ENCODE results near the gene MYL12A.

MYL12A gene

GRCh38 chr18:3284501-3284900 is 36.9 kb downstream of the MYL12A start:
- DNase-seq, result no peak

DNA sequence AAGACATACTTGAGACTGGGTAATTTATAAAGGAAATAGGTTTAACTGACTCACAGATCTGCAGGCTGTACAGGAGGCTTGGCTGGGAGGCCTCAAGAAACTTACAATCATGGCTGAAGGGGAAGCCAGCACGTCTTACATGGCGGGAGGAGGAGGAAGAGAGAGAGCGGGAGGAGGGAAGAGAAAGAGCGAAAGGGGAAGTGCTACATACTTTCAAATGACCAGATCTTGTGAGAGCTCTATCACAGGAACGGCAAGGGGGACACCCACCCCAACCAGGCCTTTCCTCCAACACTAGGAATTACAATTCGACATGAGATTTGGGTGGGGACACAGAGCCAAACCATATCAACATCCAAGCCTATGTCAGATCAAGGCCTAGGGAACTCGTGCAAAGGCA is 38.6 kb downstream of the MYL12A start:
- DNase-seq, result no peak

- DNase-seq, result no peak
Observed at GRCh38 chr18:3293196-3293951, 45.8 kb downstream of the MYL12A start.

DNA sequence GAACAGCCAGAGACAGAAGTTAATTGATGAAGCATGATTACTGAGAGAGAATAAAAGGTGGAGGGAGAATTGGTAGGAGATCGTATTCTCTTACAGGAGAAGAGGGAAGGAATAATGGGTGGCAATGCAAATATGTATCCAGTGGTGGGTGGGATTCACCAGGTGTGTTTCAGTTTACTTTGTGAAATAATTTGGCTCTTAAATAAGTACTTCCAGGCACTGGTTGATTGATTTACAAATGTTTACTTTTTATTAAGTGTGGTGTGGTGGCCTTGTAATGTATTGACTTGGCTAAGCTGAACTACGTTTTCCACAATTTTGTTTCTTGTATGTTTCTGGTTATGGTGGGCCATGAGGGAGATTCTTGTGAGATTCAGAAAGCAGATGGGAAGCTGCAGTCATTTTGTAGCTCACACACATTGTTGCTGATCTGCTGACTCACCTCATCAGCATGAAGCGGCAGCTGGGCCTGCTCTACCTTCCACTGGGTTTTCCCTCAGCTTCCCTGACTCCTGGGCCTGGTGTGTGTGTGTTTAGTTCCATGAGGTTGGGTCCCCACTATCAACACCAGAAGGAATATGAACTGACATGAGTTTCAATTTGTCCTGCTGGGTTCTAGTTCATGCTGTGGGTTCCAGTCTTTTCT is 47.0 kb downstream of the MYL12A start:
- DNase-seq, result no peak

DNA sequence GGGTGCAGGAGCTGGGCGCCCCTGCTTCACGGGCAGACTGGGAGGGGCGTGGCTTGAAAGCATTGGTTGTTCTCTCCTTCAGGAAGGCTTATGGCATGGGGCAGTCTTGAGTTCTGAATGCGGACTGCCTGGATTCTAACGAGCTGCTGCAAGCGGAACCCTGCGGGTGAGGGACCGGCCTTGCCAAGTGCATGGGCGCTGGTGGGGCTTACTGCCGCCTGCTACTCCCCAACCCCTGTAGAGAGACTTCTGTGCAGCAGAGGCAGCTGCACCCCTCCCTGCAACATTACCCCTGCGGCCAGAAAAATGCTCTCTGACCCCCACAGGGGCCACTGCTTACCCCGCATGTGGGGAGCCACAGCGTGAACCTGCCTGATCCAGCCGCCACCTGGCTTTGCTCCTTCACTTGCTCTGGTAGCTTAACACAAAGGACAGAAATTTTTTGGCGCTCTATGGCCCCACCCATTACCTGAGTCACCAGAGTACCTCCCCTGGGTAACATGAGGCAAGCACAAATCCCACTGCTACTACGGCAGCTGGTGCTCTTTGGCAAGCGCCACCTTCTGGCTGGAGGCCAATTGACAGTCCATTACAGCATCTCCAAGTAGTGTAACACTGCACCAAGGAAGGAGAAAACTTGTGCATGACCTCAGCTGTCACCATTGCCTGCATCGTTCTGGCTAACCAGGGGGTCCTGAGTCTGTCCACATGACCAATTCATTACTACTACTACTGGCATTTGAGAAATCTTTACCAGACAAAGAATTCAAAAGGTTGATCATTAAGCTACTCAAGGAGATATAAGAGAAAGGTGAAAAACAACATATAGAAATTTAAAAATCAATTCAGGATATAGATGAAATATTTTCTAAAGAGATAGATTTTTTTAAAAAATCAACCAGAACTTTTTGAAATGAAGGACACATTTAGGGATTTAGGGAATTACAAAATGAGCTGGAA is 49.7 kb downstream of the MYL12A start:
- peak; percentile 38 for DNase-seq

GRCh38 chr18:3304832-3305231 is 57.2 kb downstream of the MYL12A start:
- DNase-seq, result no peak

- DNase-seq, result no peak
Observed at GRCh38 chr18:3305354-3305762, 57.8 kb downstream of the MYL12A start.
